ENCODE results near the gene ZNF227.
"Not testable (repeated sequence)": the region's sequence is repeated elsewhere in the genome, so short reads cannot be mapped to it uniquely, and the experiment has no call there.

Gene ZNF227

GRCh38 chr19:44228318-44228717 lies 16.0 kb downstream of the ZNF227 start:
- Histone ChIP-seq H3K4me3 (no peak overlapping the region), H3K27ac (no peak overlapping the region)

DNA sequence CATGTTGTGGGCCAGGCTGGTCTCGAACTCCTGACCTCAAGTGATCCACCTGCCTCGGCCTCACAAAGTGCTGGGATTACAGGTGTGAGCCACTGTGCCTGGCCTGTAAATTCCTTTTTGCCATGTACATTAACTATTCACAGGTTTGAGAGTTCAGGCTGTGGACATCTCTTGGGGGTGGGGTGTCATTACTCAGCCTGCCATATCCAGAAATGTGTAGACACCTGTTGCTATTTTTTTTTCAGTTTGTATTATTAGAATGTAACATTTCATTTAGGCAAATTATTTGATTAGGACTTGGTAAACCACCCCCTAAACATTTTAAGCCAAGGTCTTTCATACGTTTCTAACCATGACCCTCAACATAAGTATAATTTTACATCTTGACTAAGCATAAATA lies 20.5 kb downstream of the ZNF227 start:
- Histone ChIP-seq H3K27ac (no peak overlapping the region), H3K4me3 (no peak overlapping the region)

- Histone ChIP-seq H3K27ac (no peak overlapping the region), H3K4me3 (no peak overlapping the region)
These were observed 24.1 kb downstream of the ZNF227 start for GRCh38 chr19:44236384-44236783.

GRCh38 chr19:44252332-44252731 lies 40.0 kb downstream of the ZNF227 start:
- H3K4me3 ChIP-seq, H3K27ac ChIP-seq: not testable (repeated sequence)

DNA sequence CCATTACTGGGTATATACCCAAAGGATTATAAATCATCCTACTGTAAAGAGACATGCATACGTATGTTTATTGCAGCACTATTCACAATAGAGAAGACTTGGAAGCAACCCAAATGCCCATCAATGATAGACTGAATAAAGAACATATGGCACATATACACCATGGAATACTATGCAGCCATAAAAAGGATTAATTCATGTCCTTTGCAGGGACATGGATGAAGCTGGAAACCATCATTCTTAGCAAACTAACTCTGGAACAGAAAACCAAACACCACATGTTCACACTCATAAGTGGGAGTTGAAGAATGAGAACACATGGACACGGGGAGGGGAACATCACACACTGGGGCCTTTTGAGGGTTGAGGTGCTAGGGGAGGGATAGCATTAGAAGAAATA lies 41.1 kb downstream of the ZNF227 start:
- H3K4me3 ChIP-seq, H3K27ac ChIP-seq: not testable (repeated sequence)

GRCh38 chr19:44254496-44254895 lies 42.2 kb downstream of the ZNF227 start:
- H3K27ac ChIP-seq: no peak overlapping the region

DNA sequence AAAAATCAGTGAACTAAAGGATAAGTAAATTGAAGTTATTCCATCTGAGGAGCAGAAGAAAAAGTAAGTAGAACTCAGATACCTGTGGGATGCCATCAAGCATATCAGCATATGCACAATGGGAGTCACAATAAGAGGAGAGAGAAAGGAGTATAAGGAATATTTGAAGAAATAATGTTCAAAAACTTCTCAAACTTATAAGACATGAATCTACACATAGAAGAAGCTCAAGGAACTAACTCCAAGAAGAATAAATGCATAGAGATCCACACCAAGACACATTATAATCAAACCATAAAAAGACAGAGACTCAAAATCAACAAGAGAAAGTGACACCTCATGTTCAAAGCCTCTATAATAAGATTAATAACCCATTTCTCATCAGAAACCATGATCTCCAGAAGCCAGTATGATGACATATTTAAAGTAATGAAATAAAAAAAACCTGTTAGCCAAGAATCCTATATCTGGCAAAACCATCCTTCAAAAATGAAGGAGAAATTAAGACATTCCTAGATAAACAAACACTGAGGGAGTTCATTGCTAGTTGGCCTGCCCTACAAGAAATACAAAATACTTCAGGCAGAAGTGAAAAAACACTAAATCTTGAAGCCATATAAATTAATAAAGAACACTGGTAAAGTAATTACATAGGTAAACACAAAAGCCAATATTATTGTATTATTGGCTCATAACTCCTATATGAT lies 43.5 kb downstream of the ZNF227 start:
- Histone ChIP-seq H3K4me3 (no peak overlapping the region), H3K27ac (no peak overlapping the region)

More at GRCh38 chr19:44254496-44254895, 42.2 kb downstream of the ZNF227 start:
- no peak overlapping the region for H3K4me3 ChIP-seq

GRCh38 chr19:44258136-44258535 lies 45.8 kb downstream of the ZNF227 start:
- Histone ChIP-seq H3K27ac (no peak overlapping the region), H3K4me3 (no peak overlapping the region)

- Histone ChIP-seq H3K4me3 (peak overlapping the region in 1 of 7 experiments; percentile 9), H3K27ac (no peak overlapping the region)
These were observed 46.6 kb downstream of the ZNF227 start for GRCh38 chr19:44258835-44259413.

- Histone ChIP-seq H3K27ac (peak overlapping the region in 2 of 21 experiments; percentile 2 to 57), H3K4me3 (peak overlapping the region in 5 of 7 experiments; percentile 4 to 38 (median 14))
These were observed 48.0 kb downstream of the ZNF227 start for GRCh38 chr19:44260343-44260681.

DNA sequence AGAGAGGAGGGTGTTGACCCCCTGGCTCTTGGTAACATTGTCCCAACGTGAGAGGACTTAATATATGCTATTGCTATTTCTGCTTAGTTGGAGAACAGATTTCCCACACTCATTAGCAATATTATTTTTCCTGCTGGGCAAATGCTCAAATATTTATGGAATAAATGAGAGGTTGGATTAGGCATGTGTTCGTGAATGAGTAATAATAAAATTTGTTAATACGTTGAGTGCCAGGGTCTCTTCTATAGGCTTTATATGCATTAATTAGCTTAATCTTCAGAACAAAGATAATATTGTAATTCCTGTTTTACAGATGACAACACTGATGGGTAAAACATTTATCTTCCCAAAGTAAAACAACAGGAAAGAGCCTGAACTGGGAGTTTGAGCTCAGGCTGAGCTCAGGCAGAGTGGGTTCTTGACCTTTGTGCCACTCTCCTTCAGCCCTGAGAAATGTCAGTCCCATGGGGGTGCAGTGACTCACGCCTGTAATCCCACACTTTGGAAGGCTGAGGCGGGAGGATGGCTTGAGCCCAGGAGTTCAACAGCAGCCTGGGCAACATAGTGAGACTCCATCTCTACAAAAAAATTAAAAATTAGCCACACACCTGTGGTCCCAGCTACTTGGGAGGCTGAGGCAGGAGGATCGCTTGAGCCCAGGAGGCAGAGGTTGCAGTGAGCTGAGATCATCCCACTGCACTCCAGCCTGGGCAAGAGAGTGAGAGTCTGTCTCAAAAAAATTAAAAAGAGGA lies 48.5 kb downstream of the ZNF227 start:
- Histone ChIP-seq H3K27ac (peak overlapping the region in 1 of 21 experiments; percentile 57), H3K4me3 (no peak overlapping the region)

- H3K27ac ChIP-seq: no peak overlapping the region
- H3K4me3 ChIP-seq: no peak overlapping the region
These were observed 65.0 kb downstream of the ZNF227 start for GRCh38 chr19:44277331-44277730.

DNA sequence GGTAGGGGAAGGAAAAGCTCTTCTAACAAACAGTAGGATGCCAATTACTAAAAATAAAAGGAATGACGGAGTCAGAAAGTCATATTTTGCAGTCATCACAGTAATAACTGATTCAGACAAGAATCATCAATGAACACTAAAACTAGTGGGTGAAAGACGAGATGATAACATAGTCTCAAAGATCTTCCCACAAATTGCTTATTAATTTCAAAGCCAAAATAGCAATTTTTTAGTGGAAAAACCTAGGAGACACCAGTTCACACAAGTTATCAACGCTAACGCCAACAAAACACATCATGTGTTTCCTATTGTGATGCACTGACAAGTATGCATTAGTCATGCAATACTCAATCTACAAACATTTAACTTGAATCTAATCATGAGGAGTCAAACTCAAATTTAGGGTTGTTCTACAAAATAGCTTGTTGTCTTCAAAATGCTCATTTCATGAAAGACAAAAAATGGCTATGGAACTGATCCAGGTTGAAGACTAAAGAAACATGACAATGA lies 65.9 kb downstream of the ZNF227 start:
- Histone ChIP-seq H3K27ac (no peak overlapping the region), H3K4me3 (no peak overlapping the region)

DNA sequence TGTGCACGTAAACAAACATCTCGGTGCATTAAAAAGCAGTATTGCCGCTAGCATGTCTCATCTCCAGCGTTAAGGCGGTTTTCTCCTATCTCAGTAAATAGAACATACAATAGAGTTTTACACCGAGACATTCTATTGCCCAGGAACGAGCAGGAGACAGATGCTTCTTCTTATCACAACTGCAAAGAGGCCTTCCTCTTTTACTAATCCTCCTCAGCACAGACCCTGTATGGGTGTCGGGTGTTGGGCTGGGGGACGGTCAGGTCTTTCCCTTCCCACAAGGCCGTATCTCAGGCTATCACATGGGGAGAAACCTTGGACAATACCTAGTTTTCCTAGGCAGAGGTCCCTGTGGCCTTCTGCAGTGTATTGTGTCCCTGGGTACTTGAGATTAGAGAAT lies 68.6 kb downstream of the ZNF227 start:
- H3K4me3 ChIP-seq: no peak overlapping the region

DNA sequence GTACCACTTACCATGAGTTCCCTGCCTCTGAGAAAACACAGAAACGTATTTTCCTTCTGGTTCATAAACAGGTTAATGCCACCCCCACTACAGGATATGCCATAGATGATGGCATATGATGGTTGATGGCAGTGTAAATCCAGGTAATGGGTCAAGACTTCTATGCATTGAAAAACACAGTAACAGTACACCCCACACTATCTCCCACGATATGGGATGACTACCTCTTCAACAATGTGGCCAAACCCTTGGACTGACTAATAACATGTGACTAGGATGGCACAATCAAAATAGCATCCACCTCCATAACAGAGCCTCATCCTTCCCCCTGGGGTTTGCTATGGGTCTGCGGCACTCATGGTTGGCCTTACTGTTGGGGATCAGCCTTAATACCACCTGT lies 70.5 kb downstream of the ZNF227 start:
- Histone ChIP-seq H3K4me3 (no peak overlapping the region), H3K27ac (no peak overlapping the region)

More for the DNA sequence above, 68.6 kb downstream of the ZNF227 start:
- H3K27ac ChIP-seq: no peak overlapping the region

- H3K4me3 ChIP-seq: no peak overlapping the region
- no peak overlapping the region for H3K27ac ChIP-seq
These were observed 72.6 kb downstream of the ZNF227 start for GRCh38 chr19:44284968-44285367.
